ENCODE data around the gene SLC9A5. TPM values are rescaled to one million over a fixed set of nuclear protein-coding genes. Genes with fewer than 3 reads are reported as not detected.

The SLC9A5 gene
- total RNA-seq, 1 experiment from 2014 or later = 0.03 TPM

- Histone ChIP-seq H3K27me3 (no peaks in the 10 kb centered on the region), H3K4me3 (no peak overlapping the region), H3K36me3 (no peaks in the 10 kb centered on the region), H3K9me3 (no peaks in the 10 kb centered on the region)
- DNase-seq = no peak
Measured at GRCh38 chr16:67260426-67261063, 11.8 kb downstream of the SLC9A5 start.

DNA sequence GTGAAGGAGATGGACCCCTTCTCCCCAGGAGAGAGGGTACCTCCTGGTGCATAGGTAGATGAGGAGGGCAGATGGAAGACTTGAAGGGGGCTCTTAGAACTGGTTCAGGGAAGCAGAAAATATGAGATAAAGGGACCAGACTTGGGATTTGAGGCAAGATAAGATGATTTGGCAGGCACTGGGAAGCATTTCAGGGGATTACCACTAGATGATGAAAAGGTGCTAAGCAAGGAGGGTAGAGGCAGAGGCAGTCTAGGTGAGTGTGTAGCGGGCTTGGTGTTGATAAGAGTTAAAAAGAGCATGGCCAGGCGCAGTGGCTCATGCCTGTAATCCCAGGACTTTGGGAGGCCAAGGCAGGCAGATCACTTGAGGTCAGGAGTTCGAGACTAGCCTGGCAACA is 14.4 kb downstream of the SLC9A5 start:
- no peak overlapping the region for H3K4me3 ChIP-seq
- no peak for DNase-seq
- no peaks in the 10 kb centered on the region for H3K9me3 ChIP-seq
- no peaks in the 10 kb centered on the region for H3K36me3 ChIP-seq
- no peaks in the 10 kb centered on the region for H3K27me3 ChIP-seq

GRCh38 chr16:67264277-67264676 is 15.5 kb downstream of the SLC9A5 start:
- H3K9me3 ChIP-seq = no peaks in the 10 kb centered on the region
- H3K27me3 ChIP-seq = no peaks in the 10 kb centered on the region
- no peak for DNase-seq
- no peaks in the 10 kb centered on the region for H3K36me3 ChIP-seq
- H3K4me3 ChIP-seq = no peak overlapping the region

- no peaks in the 10 kb centered on the region for H3K9me3 ChIP-seq
- H3K4me3 ChIP-seq = no peak overlapping the region
- H3K36me3 ChIP-seq = no peaks in the 10 kb centered on the region
- H3K27me3 ChIP-seq = no peaks in the 10 kb centered on the region
- DNase-seq = no peak
Measured at GRCh38 chr16:67264866-67265265, 16.1 kb downstream of the SLC9A5 start.

DNA sequence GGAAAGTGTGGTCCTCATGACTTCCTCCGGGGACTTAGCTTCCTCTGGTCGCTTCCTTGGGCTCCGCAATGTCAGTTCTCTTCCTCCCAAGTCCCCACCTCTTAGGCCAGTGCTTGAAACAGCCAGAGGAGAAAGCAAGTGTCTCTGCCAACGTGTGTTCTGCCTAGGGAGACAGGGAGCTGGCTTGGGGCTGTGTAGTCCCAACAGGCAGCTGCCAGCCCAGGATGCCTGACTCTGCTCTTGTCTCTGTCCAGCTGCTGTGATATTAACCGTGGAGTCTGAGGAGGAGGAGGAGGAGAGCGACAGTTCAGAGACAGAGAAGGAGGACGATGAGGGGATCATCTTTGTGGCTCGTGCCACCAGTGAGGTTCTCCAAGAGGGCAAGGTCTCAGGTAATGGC is 17.1 kb downstream of the SLC9A5 start:
- no peaks in the 10 kb centered on the region for H3K27me3 ChIP-seq
- H3K9me3 ChIP-seq = no peaks in the 10 kb centered on the region
- H3K4me3 ChIP-seq = no peak overlapping the region
- no peaks in the 10 kb centered on the region for H3K36me3 ChIP-seq
- DNase-seq = no peak

- Histone ChIP-seq H3K4me3 (no peak overlapping the region), H3K36me3 (no peaks in the 10 kb centered on the region), H3K27me3 (no peaks in the 10 kb centered on the region), H3K9me3 (no peaks in the 10 kb centered on the region)
- peak; percentile 90 for DNase-seq
Measured at GRCh38 chr16:67268136-67268579, 19.4 kb downstream of the SLC9A5 start.

DNA sequence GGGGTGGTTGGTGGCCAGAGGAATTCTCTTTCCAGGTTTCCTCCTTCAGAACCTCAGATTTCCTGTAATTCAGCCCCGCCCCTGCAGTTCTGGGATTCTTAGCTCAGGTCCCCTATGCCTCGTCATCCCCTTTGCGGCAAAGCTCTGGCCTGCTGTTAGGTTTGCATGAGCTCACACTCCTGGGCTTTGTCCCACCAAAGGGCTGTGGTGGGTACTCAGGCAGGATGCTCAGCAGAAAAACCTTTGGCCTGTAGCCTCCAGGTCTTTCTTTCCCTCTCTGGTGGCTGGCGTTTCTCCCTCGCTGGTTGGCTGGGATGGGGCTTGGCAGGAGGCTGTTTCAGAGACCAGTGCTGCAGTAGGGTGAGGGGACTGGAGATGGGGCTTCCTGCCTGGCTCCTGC is 21.0 kb downstream of the SLC9A5 start:
- Histone ChIP-seq H3K36me3 (0 out of 2 replicates have a peak, but pooled peaks cover 2% of the 10 kb centered on the region), H3K9me3 (no peaks in the 10 kb centered on the region), H3K27me3 (no peaks in the 10 kb centered on the region), H3K4me3 (no peak overlapping the region)
- peak; percentile 82 for DNase-seq

DNA sequence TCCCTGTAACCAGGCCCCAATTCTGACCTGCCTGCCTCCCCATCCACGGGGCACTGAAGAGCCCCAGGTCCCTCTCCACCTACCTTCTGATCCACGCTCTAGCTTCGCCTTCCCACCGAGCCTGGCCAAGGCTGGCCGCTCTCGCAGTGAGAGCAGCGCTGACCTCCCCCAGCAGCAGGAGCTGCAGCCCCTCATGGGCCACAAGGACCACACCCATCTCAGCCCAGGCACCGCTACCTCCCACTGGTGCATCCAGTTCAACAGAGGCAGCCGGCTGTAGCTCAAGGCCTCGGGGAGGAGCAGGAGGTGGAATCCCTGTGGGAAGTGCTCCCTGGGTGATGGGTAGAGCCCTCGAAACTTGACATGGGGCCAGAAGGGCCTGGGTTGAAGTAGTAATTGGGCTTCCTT is 22.2 kb downstream of the SLC9A5 start:
- DNase-seq = no peak
- Histone ChIP-seq H3K27me3 (no peaks in the 10 kb centered on the region), H3K36me3 (peaks cover 7% of the 10 kb centered on the region), H3K4me3 (no peak overlapping the region), H3K9me3 (no peaks in the 10 kb centered on the region)

GRCh38 chr16:67271446-67271845 is 22.7 kb downstream of the SLC9A5 start:
- H3K36me3 ChIP-seq = peaks cover 12% of the 10 kb centered on the region
- no peaks in the 10 kb centered on the region for H3K27me3 ChIP-seq
- no peak for DNase-seq
- no peaks in the 10 kb centered on the region for H3K9me3 ChIP-seq
- H3K4me3 ChIP-seq = no peak overlapping the region

DNA sequence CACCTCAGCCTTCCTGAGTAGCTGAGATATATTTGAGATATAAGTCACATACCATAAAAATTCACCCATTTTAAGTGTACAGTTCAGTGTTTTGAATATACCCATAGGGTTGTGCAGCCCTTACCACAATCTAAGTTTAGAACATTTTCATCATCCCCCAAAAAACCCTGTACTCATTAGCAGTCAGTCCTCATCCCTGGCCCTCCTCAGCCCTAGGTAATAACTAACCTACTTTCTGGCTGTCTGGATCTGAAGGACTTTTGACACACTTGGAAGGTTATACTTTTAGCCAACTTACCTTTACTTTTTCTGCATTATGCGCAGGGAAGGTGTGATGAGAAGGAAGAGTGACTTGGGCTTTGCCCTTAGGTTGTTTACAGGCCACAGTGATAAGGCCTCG is 26.5 kb downstream of the SLC9A5 start:
- H3K9me3 ChIP-seq = no peaks in the 10 kb centered on the region
- no peak for DNase-seq

DNA sequence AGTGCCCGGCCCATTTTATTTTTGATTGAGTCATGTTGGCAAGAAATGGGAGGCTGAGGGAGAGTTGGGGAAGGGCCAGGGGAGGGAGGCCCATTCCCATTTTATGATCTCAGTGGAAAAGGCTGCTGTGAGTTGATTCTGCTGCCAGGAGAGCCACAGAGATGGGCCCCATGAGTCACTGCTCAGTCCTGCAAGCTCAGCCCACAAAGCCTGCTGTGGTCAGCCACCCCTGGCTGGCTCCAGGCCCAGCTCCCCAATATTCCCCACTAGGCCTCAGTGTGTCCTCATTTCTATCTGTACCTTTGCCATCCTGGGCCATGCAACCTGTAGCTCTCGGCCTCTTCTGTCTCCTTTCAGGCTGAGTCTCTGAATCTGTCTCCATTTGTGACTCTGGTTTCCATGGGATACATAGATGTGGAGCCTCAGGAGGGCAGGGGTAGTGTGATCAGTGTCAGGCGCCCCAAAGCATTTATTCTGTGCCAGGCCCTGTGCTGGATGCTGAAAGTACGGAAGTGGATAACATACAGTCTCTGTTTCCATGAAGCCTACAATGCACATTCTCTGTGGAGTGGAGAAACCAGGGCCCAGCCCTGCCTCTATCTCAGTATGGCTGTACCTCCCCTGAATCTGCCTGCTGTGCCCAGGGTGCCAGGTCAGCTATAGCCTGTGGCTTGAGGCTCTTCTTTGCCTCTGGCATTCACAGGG is 28.7 kb downstream of the SLC9A5 start:
- Histone ChIP-seq H3K4me3 (peak overlapping the region; percentile 64), H3K9me3 (no peaks in the 10 kb centered on the region), H3K36me3 (peaks cover 43% of the 10 kb centered on the region), H3K27me3 (no peaks in the 10 kb centered on the region)
- peak; percentile 96 for DNase-seq

More for the DNA sequence above, 26.5 kb downstream of the SLC9A5 start:
- Histone ChIP-seq H3K36me3 (peaks cover 25% of the 10 kb centered on the region), H3K4me3 (no peak overlapping the region), H3K27me3 (no peaks in the 10 kb centered on the region)

DNA sequence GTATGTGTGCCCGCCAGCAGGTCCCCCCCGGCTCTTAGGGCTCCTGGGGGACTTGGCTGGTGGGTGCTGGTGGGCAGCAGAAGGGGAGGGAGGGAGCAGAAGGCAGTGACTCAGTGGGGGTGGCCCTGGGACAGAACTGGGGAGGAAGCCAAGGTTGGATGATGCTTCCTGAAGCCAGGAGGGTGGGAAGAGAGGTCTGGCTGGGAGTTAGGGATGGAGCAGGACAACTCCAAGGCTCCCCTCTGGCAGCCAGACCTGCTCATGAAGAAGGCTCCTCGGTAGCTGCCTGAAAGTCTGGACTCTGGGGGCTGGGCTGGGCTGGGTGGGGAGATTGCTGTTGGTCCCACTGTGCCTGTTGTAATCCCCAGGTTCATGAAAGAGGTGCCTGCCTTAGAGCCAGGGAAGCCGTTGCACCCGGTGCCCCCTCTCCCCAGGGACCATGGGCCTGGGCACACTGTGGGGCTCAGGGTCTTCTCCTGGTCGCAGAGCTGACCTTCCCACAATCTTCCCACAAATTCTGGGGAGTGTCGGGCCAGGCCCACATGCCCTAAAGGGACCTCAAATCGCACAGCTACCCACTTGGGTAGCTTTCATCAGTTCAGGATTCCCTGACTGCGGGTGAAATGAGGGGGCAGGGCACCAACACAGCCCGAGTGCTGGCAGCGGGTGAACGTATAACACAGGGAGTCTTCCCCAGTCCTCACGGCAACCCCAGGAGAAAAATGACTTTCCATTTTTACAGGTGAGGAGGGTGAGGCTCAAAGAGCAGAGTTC is 29.4 kb downstream of the SLC9A5 start:
- DNase-seq = peak; percentile 85
- no peaks in the 10 kb centered on the region for H3K9me3 ChIP-seq
- H3K27me3 ChIP-seq = no peaks in the 10 kb centered on the region
- H3K36me3 ChIP-seq = peaks cover 50% of the 10 kb centered on the region
- H3K4me3 ChIP-seq = peak overlapping the region; percentile 64

- peaks cover 54% of the 10 kb centered on the region for H3K36me3 ChIP-seq
- H3K27me3 ChIP-seq = no peaks in the 10 kb centered on the region
- peak; percentile 80 for DNase-seq
- peak overlapping the region; percentile 64 for H3K4me3 ChIP-seq
- H3K9me3 ChIP-seq = no peaks in the 10 kb centered on the region
Measured at GRCh38 chr16:67278773-67279295, 30.1 kb downstream of the SLC9A5 start.

DNA sequence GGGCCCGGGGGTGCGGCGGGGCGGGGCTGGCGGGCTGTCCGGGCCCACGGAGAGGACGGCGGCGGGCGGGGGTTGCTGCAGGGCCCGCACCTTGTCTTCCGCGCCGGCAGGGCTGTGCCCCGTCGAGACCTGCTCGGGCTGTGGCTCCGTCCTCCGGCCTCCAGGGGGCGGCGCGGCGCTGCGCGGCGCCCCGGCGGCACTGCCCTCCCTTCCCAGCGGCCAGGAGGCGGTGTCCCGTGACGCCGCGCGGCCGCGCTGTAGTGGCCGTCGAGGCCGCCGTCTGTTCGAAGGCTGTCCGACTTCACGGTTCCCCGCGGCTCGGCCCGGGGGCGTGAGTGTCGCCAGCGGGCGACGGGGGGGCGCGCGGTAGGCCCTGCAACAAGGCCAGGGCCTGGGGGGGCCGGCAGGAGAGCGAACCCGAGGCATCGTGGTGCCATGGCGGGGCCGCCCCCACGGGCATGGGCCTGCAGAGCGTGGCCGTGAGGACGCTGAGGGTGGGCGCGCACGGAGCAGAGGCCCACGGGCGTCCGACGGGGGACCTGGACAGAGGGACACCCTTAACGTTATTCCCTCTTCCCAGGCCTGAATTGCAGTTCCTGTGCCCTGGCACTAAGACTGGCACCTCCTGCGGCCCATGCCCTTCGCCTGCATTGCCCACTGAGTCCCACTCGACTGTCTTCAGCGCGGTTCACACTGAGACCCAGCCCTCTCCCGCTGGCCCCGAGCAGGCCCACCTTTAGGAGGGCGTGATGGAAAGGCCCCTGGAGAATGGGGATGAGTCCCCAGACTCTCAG is 30.7 kb downstream of the SLC9A5 start, which contains the start of gene PLEKHG4:
TSS of gene PLEKHG4 (plus strand) at position 237 of the 794 bp plus-strand sequence. CDS start at position 750, 513 bp downstream.
- Histone ChIP-seq H3K27me3 (no peaks in the 10 kb centered on the region), H3K36me3 (peaks cover 54% of the 10 kb centered on the region), H3K9me3 (no peaks in the 10 kb centered on the region), H3K4me3 (peak within 1 kb of the TSS; percentile 64)
- peak; percentile 82 for DNase-seq

DNA sequence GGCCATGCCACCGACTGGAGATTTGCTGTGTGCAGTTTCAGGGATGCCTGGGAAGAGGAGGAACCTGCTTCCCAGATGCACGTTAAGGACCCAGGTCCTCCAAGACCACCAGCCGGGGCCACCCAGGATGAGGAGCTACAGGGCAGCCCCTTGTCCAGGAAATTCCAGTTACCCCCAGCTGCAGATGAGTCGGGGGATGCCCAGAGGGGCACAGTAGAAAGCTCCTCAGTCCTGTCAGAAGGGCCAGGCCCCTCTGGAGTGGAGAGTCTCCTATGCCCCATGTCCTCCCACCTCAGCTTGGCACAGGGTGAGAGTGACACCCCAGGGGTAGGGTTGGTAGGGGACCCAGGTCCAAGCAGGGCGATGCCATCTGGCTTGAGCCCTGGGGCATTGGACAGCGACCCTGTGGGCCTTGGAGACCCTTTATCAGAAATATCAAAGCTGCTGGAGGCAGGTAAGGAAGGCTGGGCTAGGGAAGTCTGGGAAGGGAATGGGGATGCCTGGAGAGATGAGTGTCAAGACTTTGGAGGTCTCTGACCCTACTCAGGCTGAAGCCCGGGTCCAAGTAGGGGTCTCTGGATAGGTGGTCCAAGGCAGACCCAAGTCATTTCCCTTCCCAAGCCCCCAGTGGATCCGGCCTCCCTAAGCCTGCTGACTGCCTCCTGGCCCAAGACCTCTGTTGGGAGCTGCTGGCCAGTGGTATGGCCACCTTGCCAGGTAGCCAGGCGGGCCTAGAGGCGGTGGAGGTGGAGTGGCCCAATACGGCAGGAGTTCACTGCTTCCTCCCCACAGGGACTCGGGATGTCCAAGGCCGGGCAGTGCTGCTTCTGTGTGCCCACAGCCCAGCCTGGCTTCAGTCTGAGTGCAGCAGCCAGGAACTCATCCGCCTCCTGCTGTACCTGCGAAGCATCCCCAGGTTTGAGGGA is 31.6 kb downstream of the SLC9A5 start:
- Histone ChIP-seq H3K9me3 (no peaks in the 10 kb centered on the region), H3K36me3 (peaks cover 57% of the 10 kb centered on the region), H3K4me3 (peak overlapping the region; percentile 62), H3K27me3 (no peaks in the 10 kb centered on the region)
- DNase-seq = no peak

All from MG63 (cell line).